Thymus (tissue), 11 donors: ENCODE measurements around the gene TBK1. TPM values are rescaled to one million over a fixed set of nuclear protein-coding genes. Genes with fewer than 3 reads are reported as not detected.
A peak's percentile ranks its signal among the peaks of the same experiment; 100 is the strongest.

Source experiments
- DNase-seq, 9 donors: peaks; one replicate each; pipeline ENCODE4 v3.0.0-alpha.2; 2013; ENCODE audit warnings: low spot score in 9 of 9, low read depth in 6 of 9, missing footprints in 1 of 9
- H3K27ac ChIP-seq, 2 donors: one replicate each; pipeline ENCODE4 v1.5.1; 2013; ENCODE audit warnings: control low read depth in 1 of 2, low read depth in 1 of 2, low read length in 1 of 2, mild to moderate bottlenecking in 1 of 2, moderate library complexity in 1 of 2
- H3K27me3 ChIP-seq, 2 donors: one replicate each; pipeline ENCODE4 v1.5.1; 2013; ENCODE audit warnings: low read length in 1 of 2; ENCODE audit not compliant: control insufficient read depth in 2 of 2, insufficient read depth in 1 of 2
- H3K36me3 ChIP-seq, 2 donors: one replicate each; pipeline ENCODE4 v1.5.1; 2013; ENCODE audit warnings: low read length in 1 of 2, mild to moderate bottlenecking in 1 of 2, moderate library complexity in 1 of 2; ENCODE audit not compliant: control insufficient read depth in 2 of 2, insufficient read depth in 2 of 2
- H3K4me1 ChIP-seq, 2 donors: one replicate each; pipeline ENCODE4 v1.5.1; 2013; ENCODE audit warnings: low read length in 2 of 2; ENCODE audit not compliant: control insufficient read depth in 2 of 2, insufficient read depth in 2 of 2
- H3K4me3 ChIP-seq, 2 donors: one replicate each; pipeline ENCODE4 v1.5.1; 2013; ENCODE audit warnings: low read length in 2 of 2, control low read depth in 1 of 2, mild to moderate bottlenecking in 1 of 2
- H3K9me3 ChIP-seq, 2 donors: one replicate each; pipeline ENCODE4 v1.5.1; 2013; ENCODE audit warnings: low read length in 1 of 2, mild to moderate bottlenecking in 1 of 2; ENCODE audit not compliant: control insufficient read depth in 2 of 2, insufficient read depth in 1 of 2
- WGBS: extraction: QIAGEN DNeasy Blood & Tissue Kit; methylation state at CpG from one replicate; pipeline ENCODE4 v1.1.7; 2013; 5-methylcytosine and 5-hydroxymethylcytosine counted together
- polyA plus RNA-seq: library from polyadenylated mRNA; stranded (reverse); fragments of 200-250 nt; gene quantifications from one replicate; pipeline ENCODE4 v1.2.3, GENCODE V29; 2013
- total RNA-seq: library from RNA; stranded (reverse); fragments of 120-200 nt; gene quantifications from one replicate; pipeline ENCODE4 v1.2.4, GENCODE V29; 2013
- donor health status: healthy.

TBK1 gene
- total and polyA plus RNA-seq, 2 donors, result 10.6 to 18.8 TPM

- Histone ChIP-seq H3K36me3 (no peaks in the 10 kb centered on the region), H3K27me3 (no peaks in the 10 kb centered on the region), H3K4me3 (no peak overlapping the region), H3K27ac (no peak overlapping the region), H3K4me1 (no peaks in the 10 kb centered on the region), H3K9me3 (no peaks in the 10 kb centered on the region)
- DNase-seq, result no peak
- 96% methylated on average over 1 of the region's 1 CpG for WGBS
Measured at GRCh38 chr12:64497903-64498302, 46.0 kb downstream of the TBK1 start.

- 96% methylated on average over 3 of the region's 3 CpGs for WGBS
- Histone ChIP-seq H3K9me3 (no peaks in the 10 kb centered on the region), H3K27ac (no peak overlapping the region), H3K4me1 (no peaks in the 10 kb centered on the region), H3K27me3 (no peaks in the 10 kb centered on the region), H3K4me3 (no peak overlapping the region), H3K36me3 (no peaks in the 10 kb centered on the region)
- DNase-seq, result no peak
Measured at GRCh38 chr12:64500394-64500793, 48.5 kb downstream of the TBK1 start.

GRCh38 chr12:64501486-64501885 lies 49.6 kb downstream of the TBK1 start:
- Histone ChIP-seq H3K9me3 (no peaks in the 10 kb centered on the region), H3K27me3 (no peaks in the 10 kb centered on the region), H3K27ac (no peak overlapping the region), H3K4me3 (no peak overlapping the region), H3K36me3 (no peaks in the 10 kb centered on the region), H3K4me1 (no peaks in the 10 kb centered on the region)
- 97% methylated on average over 7 of the region's 7 CpGs for WGBS
- no peak for DNase-seq

GRCh38 chr12:64506955-64507354 lies 55.0 kb downstream of the TBK1 start:
- H3K36me3 ChIP-seq, result no peaks in the 10 kb centered on the region
- 98% methylated on average over 4 of the region's 4 CpGs for WGBS
- H3K27ac ChIP-seq, result no peak overlapping the region
- no peaks in the 10 kb centered on the region for H3K9me3 ChIP-seq
- no peak overlapping the region for H3K4me3 ChIP-seq
- no peaks in the 10 kb centered on the region for H3K4me1 ChIP-seq
- H3K27me3 ChIP-seq, result no peaks in the 10 kb centered on the region
- DNase-seq, result no peak

- no peaks in the 10 kb centered on the region for H3K4me1 ChIP-seq
- no peaks in the 10 kb centered on the region for H3K9me3 ChIP-seq
- no peak overlapping the region for H3K4me3 ChIP-seq
- H3K27ac ChIP-seq, result no peak overlapping the region
- no peaks in the 10 kb centered on the region for H3K36me3 ChIP-seq
- DNase-seq, result peak in 2 of 9 donors; percentile 18 to 31
- no peaks in the 10 kb centered on the region for H3K27me3 ChIP-seq
- WGBS, result 94% methylated on average over 1 of the region's 1 CpG
Measured at GRCh38 chr12:64510667-64511066, 58.7 kb downstream of the TBK1 start.

- 96% methylated on average over 5 of the region's 5 CpGs for WGBS
- Histone ChIP-seq H3K4me3 (no peak overlapping the region), H3K9me3 (no peaks in the 10 kb centered on the region), H3K27me3 (no peaks in the 10 kb centered on the region), H3K27ac (no peak overlapping the region), H3K4me1 (no peaks in the 10 kb centered on the region), H3K36me3 (no peaks in the 10 kb centered on the region)
- DNase-seq, result no peak
Measured at GRCh38 chr12:64518396-64518795, 66.5 kb downstream of the TBK1 start.

- no peak for DNase-seq
- Histone ChIP-seq H3K27ac (no peak overlapping the region), H3K4me3 (no peak overlapping the region), H3K36me3 (no peaks in the 10 kb centered on the region), H3K9me3 (no peaks in the 10 kb centered on the region), H3K4me1 (no peaks in the 10 kb centered on the region), H3K27me3 (no peaks in the 10 kb centered on the region)
- 93% methylated on average over 3 of the region's 3 CpGs for WGBS
Measured at GRCh38 chr12:64521833-64522232, 69.9 kb downstream of the TBK1 start.

- H3K27me3 ChIP-seq, result no peaks in the 10 kb centered on the region
- no peak overlapping the region for H3K4me3 ChIP-seq
- no peak for DNase-seq
- H3K9me3 ChIP-seq, result no peaks in the 10 kb centered on the region
- H3K4me1 ChIP-seq, result no peaks in the 10 kb centered on the region
- H3K36me3 ChIP-seq, result no peaks in the 10 kb centered on the region
- no peak overlapping the region for H3K27ac ChIP-seq
- 41% methylated on average over 5 of the region's 5 CpGs for WGBS
Measured at GRCh38 chr12:64522316-64522715, 70.4 kb downstream of the TBK1 start.

GRCh38 chr12:64522807-64523206 lies 70.9 kb downstream of the TBK1 start:
- DNase-seq, result no peak
- H3K4me3 ChIP-seq, result no peak overlapping the region

More at GRCh38 chr12:64522807-64523206, 70.9 kb downstream of the TBK1 start:
- no peaks in the 10 kb centered on the region for H3K36me3 ChIP-seq
- 88% methylated on average over 4 of the region's 4 CpGs for WGBS
- no peak overlapping the region for H3K27ac ChIP-seq
- no peaks in the 10 kb centered on the region for H3K9me3 ChIP-seq
- no peaks in the 10 kb centered on the region for H3K4me1 ChIP-seq
- H3K27me3 ChIP-seq, result no peaks in the 10 kb centered on the region
